Measurements from ENCODE around the gene ANLN. TPM values are rescaled to one million over a fixed set of nuclear protein-coding genes. Genes with fewer than 3 reads are reported as not detected.

ANLN gene
- polyA plus RNA-seq, 3 donors: 0.12 to 1.1 (median 0.25) TPM

GRCh38 chr7:36405409-36405803 lies 15.7 kb downstream of the ANLN start:
- no peak overlapping the region for H3K9ac ChIP-seq (ENCODE audit: insufficient read depth, low read length, poor library complexity, severe bottlenecking)

GRCh38 chr7:36406156-36406555 lies 16.5 kb downstream of the ANLN start:
- Histone ChIP-seq H2AFZ (ENCODE audit: insufficient read depth, low read depth, low read length, poor library complexity, severe bottlenecking) (no peak overlapping the region), H3K4me1 (ENCODE audit: control insufficient read depth in 1 of 2, insufficient read depth in 2 of 2, low read length in 2 of 2) (no peaks in the 10 kb centered on the region), H3K27me3 (ENCODE audit: control insufficient read depth in 2 of 2, insufficient read depth in 2 of 2, low read length in 2 of 2) (no peaks in the 10 kb centered on the region), H3K9me3 (replicated peaks in 1 of 2; ENCODE audit: control insufficient read depth in 1 of 2, insufficient read depth in 1 of 2, low read length in 2 of 2) (no peaks in the 10 kb centered on the region), H3K9ac (ENCODE audit: insufficient read depth, low read length, poor library complexity, severe bottlenecking) (no peak overlapping the region), H3K79me2 (ENCODE audit: insufficient read depth, low read length) (peaks cover 90% of the 10 kb centered on the region), H3K4me2 (replicated peaks; ENCODE audit: extremely low read depth, low read length, poor library complexity, severe bottlenecking) (no peak overlapping the region), H4K20me1 (ENCODE audit: insufficient read depth, low read length) (no peaks in the 10 kb centered on the region), H3K36me3 (replicated peaks in 1 of 2; ENCODE audit: control insufficient read depth in 1 of 2, insufficient read depth in 2 of 2, low read length in 2 of 2) (peaks cover 34 to 76% of the 10 kb centered on the region in 2 donors), H3K4me3 (replicated peaks in 1 of 3; ENCODE audit: low read depth in 2 of 3, low read length in 3 of 3) (no peak overlapping the region), H3K27ac (ENCODE audit: low read depth in 1 of 2, low read length in 2 of 2) (no peak overlapping the region)
- no peaks in the 10 kb centered on the region for H3K9me3 Mint-ChIP-seq
- no peak for TF ChIP-seq CTCF (IDR thresholded peaks at IDR 0.05)
- H3K27ac Mint-ChIP-seq: peak overlapping the region in 2 of 7 donors; percentile 15 to 80
- WGBS (ENCODE audit: insufficient coverage): 100% methylated on average over 3 of the region's 5 CpGs
- no peaks in the 10 kb centered on the region for H3K4me1 Mint-ChIP-seq
- intact Hi-C loops (cut with micrococcal nuclease): no loop called here
- H3K27me3 Mint-ChIP-seq (ENCODE audit: low read depth in 3 of 3): peaks cover 0 to 2% (median 0%) of the 10 kb centered on the region in 3 donors
- H3K36me3 Mint-ChIP-seq: peaks cover 36 to 54% of the 10 kb centered on the region in 2 donors
- no peak overlapping the region for H3K4me3 Mint-ChIP-seq
- no peak for DNase-seq

More at GRCh38 chr7:36405409-36405803, 15.7 kb downstream of the ANLN start:
- Mint-ChIP-seq H3K36me3 (peaks cover 30 to 60% of the 10 kb centered on the region in 2 donors), H3K9me3 (no peaks in the 10 kb centered on the region), H3K27ac (peak overlapping the region in 1 of 7 donors; percentile 4), H3K4me3 (no peak overlapping the region), H3K4me1 (no peaks in the 10 kb centered on the region), H3K27me3 (ENCODE audit: low read depth in 3 of 3) (peaks cover 0 to 2% (median 0%) of the 10 kb centered on the region in 3 donors)
- H3K9me3 ChIP-seq (replicated peaks in 1 of 2; ENCODE audit: control insufficient read depth in 1 of 2, insufficient read depth in 1 of 2, low read length in 2 of 2): no peaks in the 10 kb centered on the region
- no peaks in the 10 kb centered on the region for H3K4me1 ChIP-seq (ENCODE audit: control insufficient read depth in 1 of 2, insufficient read depth in 2 of 2, low read length in 2 of 2)
- no CpG with 5 or more reads among the region's 1 CpG for WGBS (ENCODE audit: insufficient coverage)
- no peak overlapping the region for H3K4me2 ChIP-seq (replicated peaks; ENCODE audit: extremely low read depth, low read length, poor library complexity, severe bottlenecking)
- no peak overlapping the region for H3K4me3 ChIP-seq (replicated peaks in 1 of 3; ENCODE audit: low read depth in 2 of 3, low read length in 3 of 3)
- peaks cover 90% of the 10 kb centered on the region for H3K79me2 ChIP-seq (ENCODE audit: insufficient read depth, low read length)
- intact Hi-C loops (cut with micrococcal nuclease): no loop called here
- no peaks in the 10 kb centered on the region for H3K27me3 ChIP-seq (ENCODE audit: control insufficient read depth in 2 of 2, insufficient read depth in 2 of 2, low read length in 2 of 2)
- H3K27ac ChIP-seq (ENCODE audit: low read depth in 1 of 2, low read length in 2 of 2): peak overlapping the region in 1 of 2 donors; percentile 52
- TF ChIP-seq CTCF (IDR thresholded peaks at IDR 0.05): no peak
- peaks cover 31 to 73% of the 10 kb centered on the region in 2 donors for H3K36me3 ChIP-seq (replicated peaks in 1 of 2; ENCODE audit: control insufficient read depth in 1 of 2, insufficient read depth in 2 of 2, low read length in 2 of 2)
- H2AFZ ChIP-seq (ENCODE audit: insufficient read depth, low read depth, low read length, poor library complexity, severe bottlenecking): no peak overlapping the region
- H4K20me1 ChIP-seq (ENCODE audit: insufficient read depth, low read length): no peaks in the 10 kb centered on the region
- no peak for DNase-seq

All from CD14-positive monocyte (primary cell).